Measurements from ENCODE around the gene EFCAB12. TPM values are rescaled to one million over a fixed set of nuclear protein-coding genes. Genes with fewer than 3 reads are reported as not detected.

Gene EFCAB12
- total and polyA plus RNA-seq, 2 donors, result 0.10 TPM; not detected in 1

DNA sequence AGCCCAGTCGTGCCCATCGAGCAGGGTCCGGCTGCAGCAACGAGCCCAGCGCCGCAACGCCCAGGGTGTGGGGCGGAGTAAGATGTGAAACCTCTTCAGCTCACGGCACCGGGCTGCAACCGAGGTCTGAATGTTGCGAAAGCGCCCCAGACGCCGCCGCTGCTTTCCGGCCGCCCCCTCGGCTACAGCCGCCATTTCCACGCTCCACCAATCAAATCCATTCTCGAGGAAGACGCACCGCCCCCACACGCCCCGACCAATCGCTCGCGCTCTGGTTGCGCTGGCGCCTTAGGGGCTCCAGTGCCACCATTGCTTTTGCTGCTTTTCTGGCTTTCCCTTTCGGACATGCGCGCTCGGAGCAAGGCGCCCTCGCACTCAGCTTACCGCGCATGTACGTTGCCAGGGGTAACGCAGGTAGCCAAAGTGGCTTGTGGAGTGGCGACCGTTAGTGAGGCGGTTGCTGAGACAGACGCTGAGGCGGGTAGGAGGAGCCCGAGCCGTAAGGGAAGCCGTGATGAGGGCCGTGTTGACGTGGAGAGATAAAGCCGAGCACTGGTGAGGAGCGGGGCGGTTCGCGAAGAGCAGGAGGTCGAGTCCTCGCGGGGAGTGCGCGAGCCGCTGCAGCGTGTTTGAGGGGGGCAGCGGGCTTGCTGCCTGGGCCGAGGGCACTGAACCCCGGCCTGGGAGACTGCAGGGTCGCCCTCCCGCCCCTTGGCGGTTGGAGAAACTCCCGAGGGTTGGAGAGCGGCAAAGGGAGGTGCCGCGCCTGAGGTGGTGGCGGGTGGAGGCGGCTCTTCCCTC is 11.6 kb upstream of the EFCAB12 start, which contains the start of the genes IFT122 and MBD4:
TSS of gene IFT122 (plus strand) at position 408 of the 801 bp plus-strand sequence. CDS start at position 515, 107 bp downstream.
TSS of gene MBD4 (minus strand) at position 132 of the 801 bp plus-strand sequence. CDS start at position 17, 115 bp downstream.
- under 1% methylated on average over 75 of the region's 75 CpGs for WGBS
- H3K4me3 ChIP-seq (ENCODE audit: low read depth, low read length), result peak within 1 kb of the TSS; percentile 63
- DNase-seq (ENCODE audit: extremely low spot score), result peak; percentile 92
- peak within 1 kb of the TSS; percentile 81 for H3K27ac ChIP-seq (ENCODE audit: low read depth)
- H3K36me3 ChIP-seq (ENCODE audit: insufficient read depth), result peaks cover 4% of the 10 kb centered on the region
- no peaks in the 10 kb centered on the region for H3K4me1 ChIP-seq (ENCODE audit: insufficient read depth)

DNA sequence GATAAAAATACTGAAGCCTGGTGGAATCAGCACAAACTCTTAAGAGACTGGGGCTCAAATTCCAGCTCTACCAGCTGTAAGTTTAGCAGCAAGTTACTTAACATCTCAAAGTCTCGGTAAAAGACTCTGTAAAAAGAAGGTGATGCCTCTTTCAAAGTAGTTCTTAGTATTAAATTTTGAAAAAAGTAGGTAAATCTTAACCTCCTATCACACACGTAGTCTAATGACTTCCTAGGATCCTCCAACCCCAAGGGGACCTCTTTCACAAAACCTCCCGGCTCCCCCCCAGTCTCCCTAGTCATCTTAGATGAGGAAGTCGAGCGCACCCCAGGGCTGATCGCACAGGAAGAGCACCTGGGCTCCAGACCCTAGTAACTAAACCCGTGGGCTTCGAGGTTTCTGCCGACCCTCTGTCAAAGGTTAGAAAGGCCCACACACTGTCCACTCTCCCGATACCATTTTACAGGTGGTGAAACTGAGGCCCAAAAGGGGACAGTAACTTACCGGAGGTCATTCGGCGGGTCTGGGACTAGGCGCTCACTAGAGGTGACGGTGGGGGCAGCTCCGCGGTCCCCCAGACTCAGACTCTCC is 10.9 kb upstream of the EFCAB12 start:
- 0% methylated on average over 17 of the region's 17 CpGs for WGBS
- no peak for DNase-seq (ENCODE audit: extremely low spot score)
- H3K4me3 ChIP-seq (ENCODE audit: low read depth, low read length), result peak overlapping the region; percentile 63
- peaks cover 4% of the 10 kb centered on the region for H3K36me3 ChIP-seq (ENCODE audit: insufficient read depth)
- H3K4me1 ChIP-seq (ENCODE audit: insufficient read depth), result no peaks in the 10 kb centered on the region
- H3K27ac ChIP-seq (ENCODE audit: low read depth), result peak overlapping the region; percentile 41

DNA sequence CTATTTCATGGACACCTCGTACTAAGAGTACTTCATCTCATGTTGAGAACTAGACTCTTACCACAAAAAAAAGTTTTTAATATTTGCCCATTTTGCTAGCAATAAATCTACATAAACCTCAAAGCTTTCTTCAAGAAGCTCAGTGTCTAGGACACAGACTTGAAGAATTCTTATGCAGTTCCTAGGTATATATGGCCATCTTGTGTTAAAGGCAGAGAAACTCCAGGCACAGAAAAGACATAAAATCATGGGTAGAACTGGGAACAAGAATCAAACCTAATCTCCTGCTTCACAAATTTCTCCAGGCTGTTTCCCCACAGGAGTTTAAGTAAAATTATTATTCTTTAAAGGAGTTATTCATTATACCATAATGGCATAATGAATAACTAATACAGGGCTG is 6.9 kb upstream of the EFCAB12 start:
- H3K27ac ChIP-seq (ENCODE audit: low read depth), result no peak overlapping the region
- 86% methylated on average over 1 of the region's 1 CpG for WGBS
- no peak for DNase-seq (ENCODE audit: extremely low spot score)
- no peaks in the 10 kb centered on the region for H3K4me1 ChIP-seq (ENCODE audit: insufficient read depth)
- peaks cover 6% of the 10 kb centered on the region for H3K36me3 ChIP-seq (ENCODE audit: insufficient read depth)
- no peak overlapping the region for H3K4me3 ChIP-seq (ENCODE audit: low read depth, low read length)

DNA sequence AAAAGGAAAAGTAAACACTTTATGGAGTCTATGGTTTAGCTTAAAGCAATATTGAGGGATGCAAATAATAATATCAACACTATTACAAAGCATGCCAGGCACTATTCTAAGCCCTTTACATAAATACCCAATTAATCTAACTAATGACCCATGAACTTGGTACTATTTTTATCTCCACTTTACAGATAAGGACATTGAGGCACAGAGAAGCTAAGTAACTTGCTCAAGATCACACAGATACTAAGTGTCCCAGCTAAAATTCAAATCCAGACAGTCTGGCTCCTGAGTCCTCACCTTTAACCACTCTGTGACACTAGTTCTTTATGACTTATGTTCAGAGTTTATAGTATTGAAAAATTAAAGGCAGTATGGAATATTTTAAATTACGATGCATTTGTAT is 5.7 kb upstream of the EFCAB12 start:
- Histone ChIP-seq H3K4me3 (ENCODE audit: low read depth, low read length) (no peak overlapping the region), H3K4me1 (ENCODE audit: insufficient read depth) (no peaks in the 10 kb centered on the region), H3K27ac (ENCODE audit: low read depth) (no peak overlapping the region), H3K36me3 (ENCODE audit: insufficient read depth) (peaks cover 6% of the 10 kb centered on the region)
- WGBS, result 95% methylated on average over 1 of the region's 1 CpG
- no peak for DNase-seq (ENCODE audit: extremely low spot score)

DNA sequence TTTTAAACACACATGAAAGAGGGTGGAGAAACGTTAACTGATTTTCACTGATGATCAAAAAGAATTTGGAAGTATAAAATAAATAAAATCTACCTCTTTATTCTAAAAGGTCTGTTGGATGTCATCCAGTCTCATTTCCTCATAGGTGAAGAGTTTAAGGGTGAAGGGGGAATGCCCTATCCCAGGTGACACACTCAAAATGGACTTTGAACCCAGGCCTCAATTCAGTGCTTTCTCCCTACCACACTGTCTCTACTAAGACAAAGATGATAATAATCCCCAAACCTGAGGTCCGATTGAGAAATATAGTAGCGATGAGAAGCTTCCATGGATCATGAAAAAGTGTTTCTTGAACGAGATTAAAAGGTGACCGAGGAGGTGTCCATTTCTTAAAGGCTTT is 5.1 kb upstream of the EFCAB12 start:
- Histone ChIP-seq H3K36me3 (ENCODE audit: insufficient read depth) (peaks cover 6% of the 10 kb centered on the region), H3K4me3 (ENCODE audit: low read depth, low read length) (no peak overlapping the region), H3K27ac (ENCODE audit: low read depth) (no peak overlapping the region), H3K4me1 (ENCODE audit: insufficient read depth) (no peaks in the 10 kb centered on the region)
- 90% methylated on average over 5 of the region's 5 CpGs for WGBS
- no peak for DNase-seq (ENCODE audit: extremely low spot score)

DNA sequence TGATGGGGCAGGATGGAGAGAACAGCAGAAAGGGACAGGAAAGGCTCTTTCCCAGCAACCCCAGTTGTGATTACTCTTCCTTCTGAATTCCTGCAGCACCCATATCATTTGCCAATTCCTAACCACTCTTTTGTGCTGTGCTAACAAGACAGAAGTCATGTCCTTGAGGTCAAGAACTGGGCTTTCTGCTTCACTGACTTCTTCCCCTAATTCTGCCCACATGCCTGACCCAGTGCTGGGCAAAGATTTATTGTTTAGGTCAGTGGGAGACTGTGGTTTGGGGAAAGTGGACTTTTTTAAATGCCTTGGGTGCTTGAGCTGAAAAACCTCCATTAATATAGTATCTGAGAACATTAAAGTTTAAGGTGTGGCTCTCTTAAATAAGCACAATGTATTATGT is 4.2 kb upstream of the EFCAB12 start:
- no peak overlapping the region for H3K4me3 ChIP-seq (ENCODE audit: low read depth, low read length)
- peaks cover 6% of the 10 kb centered on the region for H3K36me3 ChIP-seq (ENCODE audit: insufficient read depth)
- no peak overlapping the region for H3K27ac ChIP-seq (ENCODE audit: low read depth)
- DNase-seq (ENCODE audit: extremely low spot score), result no peak
- H3K4me1 ChIP-seq (ENCODE audit: insufficient read depth), result no peaks in the 10 kb centered on the region

DNA sequence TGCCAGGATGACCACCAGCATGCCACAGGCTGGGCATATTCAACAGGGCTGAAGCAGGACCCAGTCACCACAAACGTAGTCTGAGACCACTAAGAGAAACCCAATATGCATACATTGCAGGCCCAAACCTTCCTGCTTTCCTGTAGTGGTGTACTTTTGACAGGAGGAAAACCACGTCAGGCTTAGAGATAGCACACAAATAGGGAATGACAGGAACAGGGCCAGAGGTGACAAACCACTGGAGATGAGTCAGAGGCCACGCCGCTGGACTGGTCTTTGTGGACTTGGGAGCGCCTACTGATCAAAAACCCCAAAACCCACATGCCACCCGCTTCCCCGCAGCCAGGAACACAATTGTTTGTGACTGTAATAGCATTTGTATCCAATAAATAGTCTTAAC is 3.6 kb upstream of the EFCAB12 start:
- WGBS, result 91% methylated on average over 7 of the region's 7 CpGs
- Histone ChIP-seq H3K4me1 (ENCODE audit: insufficient read depth) (no peaks in the 10 kb centered on the region), H3K4me3 (ENCODE audit: low read depth, low read length) (no peak overlapping the region), H3K36me3 (ENCODE audit: insufficient read depth) (peaks cover 4% of the 10 kb centered on the region), H3K27ac (ENCODE audit: low read depth) (no peak overlapping the region)
- no peak for DNase-seq (ENCODE audit: extremely low spot score)

DNA sequence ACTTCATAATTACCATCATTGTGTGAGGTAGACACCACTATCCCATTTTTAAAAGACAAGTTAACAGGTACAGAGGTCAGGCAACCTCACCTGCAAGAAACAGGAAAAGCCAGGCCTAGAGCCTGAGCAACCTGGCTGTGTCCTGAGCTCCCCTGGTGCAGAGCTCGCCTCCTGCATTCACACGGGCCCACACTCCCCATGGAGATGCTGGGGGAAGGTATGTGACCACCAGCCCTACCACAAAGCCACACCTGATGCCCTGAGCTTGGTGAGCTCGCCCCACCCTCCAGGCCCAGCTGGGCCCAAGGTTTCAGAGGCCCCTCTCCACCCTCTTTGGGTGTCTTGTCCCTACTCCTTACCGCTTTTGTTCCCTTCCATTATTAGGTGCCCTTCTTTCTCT is 1.2 kb upstream of the EFCAB12 start:
- Histone ChIP-seq H3K36me3 (ENCODE audit: insufficient read depth) (peaks cover 3% of the 10 kb centered on the region), H3K4me3 (ENCODE audit: low read depth, low read length) (no peak overlapping the region), H3K4me1 (ENCODE audit: insufficient read depth) (no peaks in the 10 kb centered on the region), H3K27ac (ENCODE audit: low read depth) (no peak overlapping the region)
- no peak for DNase-seq (ENCODE audit: extremely low spot score)
- 83% methylated on average over 4 of the region's 4 CpGs for WGBS

DNA sequence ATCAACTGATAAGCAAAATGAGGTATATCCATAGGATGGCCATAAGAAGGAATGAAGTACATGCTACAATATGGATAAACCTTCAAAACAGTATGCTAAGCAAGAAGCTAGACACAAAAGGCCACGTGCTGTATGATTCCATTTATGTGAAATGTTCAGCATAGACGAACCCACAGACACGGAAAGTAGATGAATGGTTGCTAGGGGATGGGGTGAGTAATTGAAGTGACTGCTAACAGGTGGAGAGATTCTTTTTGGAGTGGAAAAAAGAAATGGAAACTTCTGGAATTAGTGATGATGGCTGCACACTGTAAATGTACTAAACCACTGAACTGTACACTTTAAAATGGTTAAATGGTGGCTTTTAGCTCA is 630 bp upstream of the EFCAB12 start:
- no peaks in the 10 kb centered on the region for H3K4me1 ChIP-seq (ENCODE audit: insufficient read depth)
- WGBS, result 72% methylated on average over 3 of the region's 3 CpGs
- H3K27ac ChIP-seq (ENCODE audit: low read depth), result no peak overlapping the region
- no peak for DNase-seq (ENCODE audit: extremely low spot score)
- H3K36me3 ChIP-seq (ENCODE audit: insufficient read depth), result peaks cover 3% of the 10 kb centered on the region
- H3K4me3 ChIP-seq (ENCODE audit: low read depth, low read length), result no peak overlapping the region

DNA sequence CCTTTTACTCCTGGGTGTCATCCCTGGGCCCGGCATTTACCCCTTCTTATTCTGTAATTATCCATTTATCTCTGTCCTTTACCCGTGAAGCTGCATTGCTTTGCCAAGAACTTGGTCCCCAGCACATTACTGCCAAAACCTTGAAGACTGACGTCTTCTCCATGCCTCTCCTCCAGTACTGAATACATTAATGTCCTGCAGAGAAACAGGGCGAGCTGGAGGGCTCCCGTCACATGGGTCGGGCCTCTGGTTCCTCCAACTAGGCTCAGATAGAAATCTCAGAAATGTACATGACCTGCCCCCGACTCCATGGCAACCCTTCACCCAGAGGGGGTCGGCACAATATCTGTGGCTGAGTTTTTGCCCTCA is 445 bp downstream of the EFCAB12 start:
- WGBS, result 11% methylated on average over 8 of the region's 8 CpGs
- Histone ChIP-seq H3K4me3 (ENCODE audit: low read depth, low read length) (peak overlapping the region; percentile 17), H3K27ac (ENCODE audit: low read depth) (no peak overlapping the region), H3K4me1 (ENCODE audit: insufficient read depth) (no peaks in the 10 kb centered on the region), H3K36me3 (ENCODE audit: insufficient read depth) (peaks cover 3% of the 10 kb centered on the region)
- no peak for DNase-seq (ENCODE audit: extremely low spot score)

DNA sequence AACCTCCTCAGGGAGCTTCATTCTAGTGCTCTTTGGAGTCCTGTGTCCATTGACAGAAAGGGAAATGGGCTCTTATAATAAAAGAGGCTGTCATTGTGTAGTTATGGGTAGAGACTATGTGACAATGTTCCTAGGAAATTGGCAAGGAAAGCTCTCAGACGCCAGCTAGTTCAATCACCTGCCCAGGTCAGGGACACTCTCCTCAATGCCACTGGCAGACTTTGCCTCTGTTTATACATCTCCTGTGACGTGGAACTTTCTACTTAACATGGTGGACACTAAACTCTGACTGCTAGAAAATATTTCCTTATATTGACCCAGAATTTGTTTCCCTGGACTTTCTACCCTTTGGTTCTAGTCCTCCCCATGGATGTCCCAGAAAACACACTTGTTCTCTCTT is 2.8 kb downstream of the EFCAB12 start:
- Histone ChIP-seq H3K27ac (ENCODE audit: low read depth) (no peak overlapping the region), H3K36me3 (ENCODE audit: insufficient read depth) (no peaks in the 10 kb centered on the region), H3K4me3 (ENCODE audit: low read depth, low read length) (no peak overlapping the region), H3K4me1 (ENCODE audit: insufficient read depth) (no peaks in the 10 kb centered on the region)
- 79% methylated on average over 2 of the region's 2 CpGs for WGBS
- no peak for DNase-seq (ENCODE audit: extremely low spot score)

DNA sequence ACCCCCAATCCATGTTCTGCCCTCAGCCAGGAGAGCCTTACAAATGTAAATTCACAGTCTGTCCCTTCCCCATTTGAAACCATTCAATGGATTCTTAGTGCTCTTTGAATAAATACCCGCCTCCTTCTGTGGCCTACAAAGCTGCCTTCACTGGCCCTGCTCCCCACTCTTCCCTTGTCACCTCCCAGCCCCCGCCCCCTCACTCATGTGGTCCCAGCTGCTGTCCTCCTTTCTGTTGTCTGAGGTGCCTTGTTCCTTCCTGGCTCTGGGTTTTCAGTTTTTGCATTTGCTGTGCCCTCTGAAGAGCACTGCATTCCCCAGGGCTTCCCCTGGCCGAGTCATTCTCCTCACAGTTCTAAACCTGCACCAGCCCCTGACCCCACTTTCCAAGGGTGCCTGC is 3.2 kb downstream of the EFCAB12 start:
- no peak overlapping the region for H3K4me3 ChIP-seq (ENCODE audit: low read depth, low read length)
- no peaks in the 10 kb centered on the region for H3K4me1 ChIP-seq (ENCODE audit: insufficient read depth)
- WGBS, result 81% methylated on average over 3 of the region's 3 CpGs
- H3K36me3 ChIP-seq (ENCODE audit: insufficient read depth), result no peaks in the 10 kb centered on the region
- no peak for DNase-seq (ENCODE audit: extremely low spot score)
- H3K27ac ChIP-seq (ENCODE audit: low read depth), result no peak overlapping the region

DNA sequence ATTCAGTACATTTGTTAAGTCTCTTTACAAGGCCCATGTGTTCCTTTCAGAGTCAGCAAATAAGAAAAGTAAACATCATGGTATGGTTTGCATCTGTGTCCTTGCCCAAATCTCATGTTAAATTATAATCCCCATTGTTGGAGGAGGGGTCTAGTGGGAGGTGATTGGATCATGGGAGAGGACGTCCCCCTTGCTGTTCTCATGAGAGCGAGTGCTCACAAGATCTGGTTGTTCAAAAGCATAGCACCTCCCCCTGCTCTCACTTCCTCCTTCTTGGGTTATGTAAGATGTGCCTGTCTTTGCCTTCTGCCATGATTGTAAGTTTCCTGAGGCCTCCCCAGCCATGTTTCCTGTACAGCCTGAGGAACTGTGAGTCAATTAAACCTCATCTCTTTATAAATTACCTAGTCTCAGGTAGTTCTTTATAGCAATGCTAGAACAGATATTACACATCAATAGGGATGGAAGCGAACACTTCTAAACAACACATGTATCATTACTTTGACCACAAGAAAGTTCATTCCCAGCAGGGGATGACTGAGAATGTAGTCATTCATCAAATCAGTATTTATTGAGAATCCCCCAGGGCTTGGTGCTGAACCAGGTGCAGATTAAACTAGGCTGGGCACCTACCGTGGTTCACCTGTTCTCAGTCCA is 4.1 kb downstream of the EFCAB12 start:
- Histone ChIP-seq H3K27ac (ENCODE audit: low read depth) (no peak overlapping the region), H3K4me1 (ENCODE audit: insufficient read depth) (no peaks in the 10 kb centered on the region), H3K36me3 (ENCODE audit: insufficient read depth) (no peaks in the 10 kb centered on the region), H3K4me3 (ENCODE audit: low read depth, low read length) (no peak overlapping the region)
- 73% methylated on average over 4 of the region's 4 CpGs for WGBS
- no peak for DNase-seq (ENCODE audit: extremely low spot score)

DNA sequence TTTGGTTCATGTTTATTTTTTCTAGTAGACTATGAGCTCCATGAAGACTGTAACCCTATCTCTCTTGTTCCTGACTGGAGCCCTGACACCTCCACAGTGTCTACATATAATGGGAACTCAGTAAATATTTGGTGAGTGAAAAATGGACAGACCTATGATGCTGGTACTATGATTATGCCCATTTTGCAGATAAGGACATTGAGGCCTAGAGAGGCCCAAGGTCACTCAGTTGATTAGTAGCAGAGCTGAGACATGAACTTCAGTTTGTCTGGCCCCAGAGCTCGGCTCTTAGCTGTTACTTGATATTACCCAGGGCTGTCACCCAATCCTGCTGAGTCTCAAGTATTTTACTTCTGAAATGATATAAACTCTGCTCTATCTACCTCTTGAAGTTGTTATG is 5.5 kb downstream of the EFCAB12 start:
- Histone ChIP-seq H3K4me3 (ENCODE audit: low read depth, low read length) (no peak overlapping the region), H3K4me1 (ENCODE audit: insufficient read depth) (no peaks in the 10 kb centered on the region), H3K36me3 (ENCODE audit: insufficient read depth) (no peaks in the 10 kb centered on the region), H3K27ac (ENCODE audit: low read depth) (no peak overlapping the region)
- no peak for DNase-seq (ENCODE audit: extremely low spot score)
- WGBS, result 86% methylated on average over 1 of the region's 1 CpG

Data from urinary bladder (tissue), 4 donors.